Upper lobe of left lung (tissue), 4 donors: ENCODE data around the gene RAI14.
"Not testable (repeated sequence)": the region's sequence is repeated elsewhere in the genome, so short reads cannot be mapped to it uniquely, and the experiment has no call there.

Experiments used
- EP300 ChIP-seq, 4 donors: sonication (generic); formaldehyde crosslinking; IDR thresholded peaks; one replicate each; pipeline ENCODE4 v1.5.1; 2017; ENCODE audit warnings: antibody characterized with exemption in 4 of 4, control low read depth in 2 of 4
- TF ChIP-seq, protein P1 (sequence below), 6 experiments: fragments of 450-650 bp in 4 of 6; fragments of 200-600 bp in 2 of 6; sonication (generic) in 2 of 6; IDR thresholded peaks; one replicate each; pipeline ENCODE4 v1.5.1; 2016 to 2019; ENCODE audit warnings: antibody characterized with exemption in 6 of 6

- TF ChIP-seq, protein P1, sequence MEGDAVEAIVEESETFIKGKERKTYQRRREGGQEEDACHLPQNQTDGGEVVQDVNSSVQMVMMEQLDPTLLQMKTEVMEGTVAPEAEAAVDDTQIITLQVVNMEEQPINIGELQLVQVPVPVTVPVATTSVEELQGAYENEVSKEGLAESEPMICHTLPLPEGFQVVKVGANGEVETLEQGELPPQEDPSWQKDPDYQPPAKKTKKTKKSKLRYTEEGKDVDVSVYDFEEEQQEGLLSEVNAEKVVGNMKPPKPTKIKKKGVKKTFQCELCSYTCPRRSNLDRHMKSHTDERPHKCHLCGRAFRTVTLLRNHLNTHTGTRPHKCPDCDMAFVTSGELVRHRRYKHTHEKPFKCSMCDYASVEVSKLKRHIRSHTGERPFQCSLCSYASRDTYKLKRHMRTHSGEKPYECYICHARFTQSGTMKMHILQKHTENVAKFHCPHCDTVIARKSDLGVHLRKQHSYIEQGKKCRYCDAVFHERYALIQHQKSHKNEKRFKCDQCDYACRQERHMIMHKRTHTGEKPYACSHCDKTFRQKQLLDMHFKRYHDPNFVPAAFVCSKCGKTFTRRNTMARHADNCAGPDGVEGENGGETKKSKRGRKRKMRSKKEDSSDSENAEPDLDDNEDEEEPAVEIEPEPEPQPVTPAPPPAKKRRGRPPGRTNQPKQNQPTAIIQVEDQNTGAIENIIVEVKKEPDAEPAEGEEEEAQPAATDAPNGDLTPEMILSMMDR (IDR thresholded peaks at IDR 0.05): not testable (repeated sequence)
- not testable (repeated sequence) for TF ChIP-seq EP300 (IDR thresholded peaks at IDR 0.05)
Observed at GRCh38 chr5:34753236-34753635, 97.1 kb downstream of the RAI14 start.
